DMS53 (cell line): ENCODE data around the gene TBX3.

Experiments used
- DNase-seq: peaks from one replicate; lab custom pipeline; 2025; lab: John Stamatoyannopoulos, UW

TBX3 gene

DNA sequence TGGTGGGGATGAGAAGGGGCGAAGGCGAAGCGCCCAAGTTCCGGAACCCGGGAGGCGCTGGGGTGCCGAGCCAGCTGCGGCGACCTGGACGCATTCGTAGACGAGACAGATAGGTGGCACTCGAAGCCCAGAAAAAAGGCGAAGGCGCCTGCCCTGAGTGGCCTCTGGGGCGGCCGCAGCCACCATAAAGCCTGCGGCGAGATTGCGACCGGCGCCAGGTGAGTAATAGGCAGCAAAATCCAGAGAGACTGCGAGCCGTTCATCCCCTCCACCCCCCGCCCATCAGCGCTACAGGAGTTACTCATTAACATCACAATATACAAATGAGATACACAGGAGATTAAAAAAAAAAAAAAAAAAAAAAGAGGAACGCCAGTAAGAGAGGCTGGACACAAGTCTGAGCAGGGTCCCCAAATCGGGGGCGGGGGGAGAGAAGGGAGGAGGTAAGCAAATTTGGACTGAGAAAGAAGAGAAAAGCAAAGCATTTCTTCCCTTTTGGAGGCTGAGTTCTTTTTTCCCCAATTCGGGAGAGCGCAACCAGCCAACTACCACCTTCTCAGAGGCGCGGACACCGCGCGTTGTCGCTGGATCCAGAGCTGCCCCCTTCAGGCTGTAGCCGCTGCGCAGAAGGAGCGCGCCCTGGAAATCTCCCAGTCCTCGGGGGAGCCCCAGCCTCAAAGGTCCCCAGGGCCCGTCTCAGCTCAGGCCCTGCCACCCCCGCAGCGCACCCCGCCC is 15.7 kb downstream of the TBX3 start:
- DNase-seq = peak; percentile 78

- DNase-seq = no peak
Observed at GRCh38 chr12:114667669-114668150, 16.3 kb downstream of the TBX3 start.

DNA sequence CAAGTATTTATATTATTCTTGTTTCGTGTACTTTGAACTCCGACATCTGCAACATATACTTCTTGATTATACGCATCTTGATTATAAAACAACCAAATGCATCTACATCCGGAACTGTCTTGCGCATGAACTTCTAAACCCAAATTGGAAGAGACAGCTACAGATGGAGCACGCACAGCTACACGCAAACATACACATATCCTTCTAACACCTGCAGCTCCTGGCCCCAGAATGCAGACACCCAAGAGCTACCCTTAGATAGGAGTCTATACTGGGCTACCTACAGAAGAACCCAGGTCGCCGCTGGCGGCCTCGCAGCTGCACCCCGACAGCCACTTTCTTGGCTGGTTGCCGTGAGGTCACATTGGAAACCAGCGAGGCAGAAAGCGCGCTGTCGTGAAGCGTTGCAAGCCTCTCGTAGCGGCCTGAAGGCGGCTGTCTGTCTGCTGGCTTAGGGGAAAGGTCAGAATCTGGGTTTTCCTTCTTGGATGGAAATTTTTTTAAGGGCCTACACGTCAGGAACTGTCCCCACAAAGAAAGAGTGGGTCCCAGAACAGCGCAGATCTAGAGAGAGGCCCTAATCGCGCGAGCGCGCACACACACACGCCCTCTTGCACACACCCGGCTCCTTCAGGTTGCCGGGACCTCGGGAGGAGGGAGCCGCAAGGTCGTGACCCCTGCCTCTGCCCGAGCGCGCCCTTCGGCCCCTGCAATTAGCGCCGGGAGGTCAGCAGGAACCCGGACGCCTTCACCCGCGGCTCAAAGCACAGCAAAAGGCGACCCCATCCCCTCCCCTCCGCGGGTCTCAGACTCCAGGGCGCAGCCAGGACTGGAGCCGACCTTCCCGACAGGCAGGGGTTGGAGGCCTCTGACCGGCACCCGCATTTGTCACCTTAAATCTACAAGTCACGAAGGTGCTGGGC is 17.0 kb downstream of the TBX3 start:
- no peak for DNase-seq

DNA sequence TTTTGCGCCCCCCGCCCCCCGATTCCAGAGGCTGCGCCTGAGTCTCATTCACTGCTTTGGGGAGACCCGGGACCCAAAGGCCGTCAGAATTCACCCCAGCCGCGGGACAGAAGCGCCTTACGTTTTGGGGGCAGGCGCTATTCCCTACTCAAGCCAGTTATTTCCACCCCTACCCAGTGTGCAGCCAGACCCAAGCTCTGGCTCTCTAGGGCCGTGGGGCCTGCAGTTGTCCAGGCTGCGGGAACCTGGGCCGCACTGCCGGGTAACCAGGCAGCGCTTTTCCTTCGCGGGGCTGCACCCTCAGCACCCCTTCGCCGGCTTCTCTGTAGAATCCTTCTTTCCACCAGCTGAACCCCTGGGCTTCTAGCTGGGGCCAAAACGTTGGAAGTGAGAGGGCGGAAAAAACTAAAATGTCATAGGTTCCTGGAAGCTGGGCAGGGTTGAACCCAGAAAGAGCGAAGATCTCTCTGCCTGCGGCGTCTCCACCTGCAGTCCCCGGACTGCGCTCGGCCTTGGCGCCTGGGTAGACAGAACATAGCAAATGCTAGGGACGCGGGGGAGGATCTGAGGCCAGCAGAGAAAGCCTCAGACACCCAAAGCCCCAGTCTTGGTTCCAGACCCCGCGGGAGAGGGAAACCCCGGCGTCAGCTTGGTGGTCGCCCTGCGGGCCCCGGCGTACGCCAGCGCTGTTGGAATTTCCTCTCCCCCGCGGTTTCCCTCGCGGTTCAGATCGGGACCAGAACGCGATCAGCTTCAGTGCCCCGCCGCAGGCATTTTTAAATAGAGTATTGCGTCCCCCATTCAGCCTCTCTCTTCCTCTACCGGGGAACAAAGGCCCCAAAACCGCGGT is 18.3 kb downstream of the TBX3 start:
- DNase-seq = no peak

- DNase-seq = no peak
Observed at GRCh38 chr12:114664651-114665320, 19.2 kb downstream of the TBX3 start.

GRCh38 chr12:114662512-114663177 is 21.3 kb downstream of the TBX3 start:
- DNase-seq = peak; percentile 84

DNA sequence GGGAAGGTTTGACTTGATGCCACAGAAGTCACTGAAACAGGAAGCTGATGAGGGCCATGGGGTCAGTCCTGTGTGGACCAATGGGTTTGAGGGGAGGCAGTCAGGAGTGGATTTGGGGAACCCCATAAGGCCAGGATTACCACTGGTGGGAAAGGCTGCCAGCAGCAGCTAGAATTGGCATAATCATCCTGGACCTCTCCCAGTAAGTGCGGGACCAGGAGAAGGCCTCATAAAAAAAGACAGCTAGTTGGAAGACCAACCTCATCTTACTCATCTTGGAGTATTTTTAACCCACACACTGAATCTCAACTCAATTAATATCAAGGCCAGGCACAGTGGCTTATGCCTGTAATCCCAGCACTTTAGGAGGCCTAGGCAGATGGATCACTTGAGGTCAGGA is 22.7 kb downstream of the TBX3 start:
- DNase-seq = no peak

GRCh38 chr12:114659084-114659483 is 24.9 kb downstream of the TBX3 start:
- DNase-seq = no peak

- DNase-seq = no peak
Observed at GRCh38 chr12:114658002-114658441, 26.0 kb downstream of the TBX3 start.

DNA sequence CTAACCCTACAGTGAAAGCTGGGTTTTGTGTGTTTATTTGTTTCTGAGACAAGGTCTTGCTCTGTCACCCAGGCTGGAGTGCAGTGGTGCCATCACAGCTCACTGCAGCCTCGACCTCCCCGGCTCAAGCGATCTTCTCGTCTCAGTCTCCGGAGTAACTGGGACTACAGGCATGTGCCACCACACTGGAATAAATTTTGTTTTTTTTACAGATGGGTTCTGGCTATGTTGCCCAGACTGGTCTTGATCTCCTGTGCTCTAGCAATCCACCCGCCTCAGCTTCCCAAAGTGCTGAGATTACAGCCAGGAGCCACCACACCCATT is 26.4 kb downstream of the TBX3 start:
- DNase-seq = no peak

DNA sequence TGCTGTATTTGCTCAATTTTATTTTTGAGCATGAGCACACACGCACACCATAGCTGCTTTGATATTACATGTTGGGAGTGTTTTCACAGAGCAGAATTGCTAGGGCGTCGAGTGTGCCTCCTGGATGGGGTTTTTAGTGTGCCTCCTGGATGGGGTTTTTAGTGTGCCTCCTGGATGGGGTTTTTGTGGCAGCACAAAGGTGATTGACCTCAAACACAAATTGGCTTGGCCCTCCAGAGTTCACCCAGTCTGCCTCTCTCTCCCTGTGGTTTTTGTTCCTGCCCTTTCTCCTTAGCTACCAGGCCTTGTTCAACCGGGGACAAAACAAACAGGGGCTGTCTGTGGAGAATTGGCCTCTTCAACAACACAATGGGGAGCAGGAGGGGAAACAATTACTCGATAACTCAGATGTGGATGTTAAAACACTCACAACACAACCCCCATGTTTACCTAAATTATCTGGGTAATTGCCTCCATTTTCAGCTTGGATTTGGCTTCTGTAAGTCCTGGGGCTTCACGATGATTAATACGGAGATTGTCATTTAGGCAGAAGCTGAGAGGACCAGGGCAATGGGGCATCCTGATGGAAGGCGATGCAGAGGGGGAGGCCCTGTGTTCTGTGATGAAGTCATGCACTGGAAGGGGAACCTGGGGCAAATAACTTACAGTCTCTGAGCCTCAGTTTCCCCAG is 26.9 kb downstream of the TBX3 start:
- DNase-seq = no peak

DNA sequence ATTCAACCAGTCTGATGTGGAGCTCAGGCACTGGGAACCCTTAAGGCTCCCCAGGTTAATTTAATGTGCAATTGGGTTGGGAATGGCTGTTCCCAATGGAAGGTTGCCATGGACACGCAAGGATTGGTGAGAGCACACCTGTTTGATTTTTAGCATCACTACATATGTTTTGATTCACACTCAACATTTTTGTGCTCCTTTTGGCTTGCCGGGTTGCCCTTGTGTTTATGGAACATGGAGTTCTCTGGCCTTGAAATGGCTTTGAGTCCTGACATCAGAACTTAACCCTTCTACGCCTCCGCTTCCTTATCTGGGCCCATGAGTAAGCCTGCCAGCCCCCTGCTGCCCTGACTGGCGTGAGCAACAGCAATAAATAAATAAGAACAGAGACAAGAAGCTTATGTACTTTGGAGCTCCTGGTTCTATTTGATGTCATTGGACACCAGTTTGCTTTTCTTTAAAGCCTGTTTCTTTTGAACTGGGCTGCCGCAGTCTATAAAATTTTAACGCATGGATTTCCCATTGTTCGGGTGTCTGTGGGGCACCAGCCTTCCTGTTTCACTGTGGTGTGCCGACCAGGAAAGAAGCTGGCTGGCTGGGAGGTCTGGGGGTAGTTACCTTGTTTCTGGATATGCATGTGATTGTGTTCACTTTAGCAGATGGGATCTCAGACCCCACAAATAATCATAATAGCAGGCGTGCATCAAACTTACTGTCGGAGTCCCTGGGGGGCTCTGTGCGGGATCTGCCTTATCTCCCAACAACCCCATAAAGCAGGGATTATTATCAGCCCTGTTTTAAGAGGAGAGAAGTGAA is 27.8 kb downstream of the TBX3 start:
- DNase-seq = no peak

DNA sequence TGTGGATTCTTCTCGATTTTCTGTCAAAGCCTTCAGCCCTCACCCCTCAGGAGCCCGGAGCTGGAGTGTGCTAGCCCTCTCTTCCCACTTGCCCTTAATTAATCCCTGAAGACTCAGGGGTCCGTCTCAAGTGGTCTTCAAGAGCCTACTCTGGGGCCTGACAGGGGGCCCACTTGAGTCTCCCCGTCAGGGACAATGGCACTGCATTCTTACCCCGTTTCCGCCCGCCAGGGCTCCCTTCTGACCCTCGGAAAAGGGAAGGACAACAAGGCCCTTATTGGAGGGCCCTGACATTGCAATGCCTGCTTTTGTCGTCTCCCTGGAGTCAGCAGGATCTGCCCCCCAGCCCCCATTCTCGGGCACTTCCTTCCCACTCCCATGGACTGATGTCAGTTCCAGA is 34.4 kb downstream of the TBX3 start:
- DNase-seq = no peak

GRCh38 chr12:114648711-114649110 is 35.3 kb downstream of the TBX3 start:
- DNase-seq = no peak

- DNase-seq = no peak
Observed at GRCh38 chr12:114638790-114639435, 45.1 kb downstream of the TBX3 start.

- DNase-seq = peak; percentile 32
Observed at GRCh38 chr12:114636723-114637480, 47.1 kb downstream of the TBX3 start.

DNA sequence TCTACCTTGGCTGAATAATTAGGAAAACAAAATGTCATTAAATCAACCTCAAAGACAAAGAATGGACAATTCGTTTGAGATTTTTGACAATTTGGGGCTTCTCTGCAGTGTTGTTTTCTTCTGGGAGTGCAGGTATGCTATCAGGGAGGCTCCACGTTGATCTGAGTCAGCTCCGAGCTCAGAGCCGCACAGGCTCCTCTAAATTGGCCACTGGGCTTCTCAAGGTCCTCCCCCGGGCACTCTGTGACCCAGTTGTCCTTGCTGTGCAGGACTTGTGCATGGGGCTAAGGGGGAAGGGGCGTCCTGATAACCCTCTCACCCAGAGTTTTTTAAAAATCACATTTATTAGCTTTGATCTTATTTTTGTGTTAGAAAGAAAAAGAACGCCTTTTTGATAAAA is 52.7 kb downstream of the TBX3 start:
- DNase-seq = no peak

GRCh38 chr12:114628199-114628598 is 55.8 kb downstream of the TBX3 start:
- no peak for DNase-seq
